ENCODE data around the gene VPS37B.

VPS37B gene

GRCh38 chr12:122888232-122888752 lies 7.6 kb downstream of the VPS37B start (continued):
- no peak for TF ChIP-seq ZNF148 (tag by site-specific recombination; IDR thresholded peaks at IDR 0.05; ENCODE audit: borderline replicate concordance)
- TF ChIP-seq ZBTB17 (tag by site-specific recombination; IDR thresholded peaks at IDR 0.05): peak; percentile 86
- peak; percentile 45 for TF ChIP-seq ZNF341 (tag by site-specific recombination; IDR thresholded peaks at IDR 0.05; ENCODE audit: low read depth)
- TF ChIP-seq SCRT1 (tag by site-specific recombination; IDR thresholded peaks at IDR 0.05; ENCODE audit: borderline replicate concordance): peak; percentile 57; the same call in 1 of the 2 replicates
- no peak for TF ChIP-seq ZNF211 (tag by site-specific recombination; IDR thresholded peaks at IDR 0.05; ENCODE audit: low read depth)
- TF ChIP-seq ZNF792 (tag by site-specific recombination; IDR thresholded peaks at IDR 0.05): peak; percentile 54; the same call in 1 of the 2 replicates
- peak; percentile 65 for TF ChIP-seq ZIC2 (tag by site-specific recombination; IDR thresholded peaks at IDR 0.05)

- TF ChIP-seq ZNF629 (tag by site-specific recombination; IDR thresholded peaks at IDR 0.05) (no peak), ZNF202 (tag by site-specific recombination; IDR thresholded peaks at IDR 0.05; ENCODE audit: borderline replicate concordance) (no peak), ZBTB10 (tag by site-specific recombination; IDR thresholded peaks at IDR 0.05) (no peak), ZNF221 (tag by site-specific recombination; IDR thresholded peaks at IDR 0.05; ENCODE audit: borderline replicate concordance) (no peak), KLF8 (tag by site-specific recombination; IDR thresholded peaks at IDR 0.05) (no peak)
- ChIA-PET POLR2A (interaction anchor here (0.6 to 1.1 kb wide), 3 partner anchors 54 to 824 kb away, joined by 3 to 6 read pairs (median 4); partner anchors contain the start of gene ATP6V0A2), CTCF (interaction anchor here (0.7 to 1.2 kb wide), 2 partner anchors 27 to 142 kb away, joined by 3 to 5 read pairs; no protein-coding TSS in a partner anchor)
- peaks cover 31% of the 10 kb centered on the region for H3K4me1 ChIP-seq (ENCODE audit: control insufficient read depth, insufficient read depth, low read length)
- H3K36me3 ChIP-seq (ENCODE audit: control insufficient read depth in 2 of 2, insufficient read depth in 1 of 2, low read length in 2 of 2): no peaks in the 10 kb centered on the region
- H3K4me3 ChIP-seq (ENCODE audit: low read depth, low read length): no peak overlapping the region
- H3K27ac ChIP-seq (ENCODE audit: extremely low read depth, low read depth, low read length): no peak overlapping the region; the same call in 1 of the 2 replicates
- H3K9me3 ChIP-seq (ENCODE audit: control insufficient read depth, insufficient read depth, low read depth, low read length): no peaks in the 10 kb centered on the region
These were observed 8.1 kb downstream of the VPS37B start for GRCh38 chr12:122887819-122888212.

GRCh38 chr12:122886851-122887818 lies 8.8 kb downstream of the VPS37B start:
- H3K36me3 ChIP-seq (ENCODE audit: control insufficient read depth in 2 of 2, insufficient read depth in 1 of 2, low read length in 2 of 2): no peaks in the 10 kb centered on the region
- H3K9me3 ChIP-seq (ENCODE audit: control insufficient read depth, insufficient read depth, low read depth, low read length): no peaks in the 10 kb centered on the region
- ChIA-PET CTCF (interaction anchor here (0.7 to 1.2 kb wide), 5 partner anchors 8 to 142 kb away, joined by 3 to 5 read pairs (median 3); partner anchors contain the start of gene VPS37B), POLR2A (interaction anchor here (0.6 kb wide), 1 partner anchor 825 kb away, joined by 4 read pairs; the partner anchor contains the start of gene ATP6V0A2)
- H3K27ac ChIP-seq (ENCODE audit: extremely low read depth, low read depth, low read length): no peak overlapping the region; the same call in 1 of the 2 replicates
- H3K4me1 ChIP-seq (ENCODE audit: control insufficient read depth, insufficient read depth, low read length): peaks cover 27% of the 10 kb centered on the region
- H3K4me3 ChIP-seq (ENCODE audit: low read depth, low read length): no peak overlapping the region; the same call in 1 of the 2 replicates
- peak; percentile 25; the same call in 1 of the 2 replicates for TF ChIP-seq SP3 (tag by site-specific recombination; IDR thresholded peaks at IDR 0.05)
- TF ChIP-seq, protein P1, sequence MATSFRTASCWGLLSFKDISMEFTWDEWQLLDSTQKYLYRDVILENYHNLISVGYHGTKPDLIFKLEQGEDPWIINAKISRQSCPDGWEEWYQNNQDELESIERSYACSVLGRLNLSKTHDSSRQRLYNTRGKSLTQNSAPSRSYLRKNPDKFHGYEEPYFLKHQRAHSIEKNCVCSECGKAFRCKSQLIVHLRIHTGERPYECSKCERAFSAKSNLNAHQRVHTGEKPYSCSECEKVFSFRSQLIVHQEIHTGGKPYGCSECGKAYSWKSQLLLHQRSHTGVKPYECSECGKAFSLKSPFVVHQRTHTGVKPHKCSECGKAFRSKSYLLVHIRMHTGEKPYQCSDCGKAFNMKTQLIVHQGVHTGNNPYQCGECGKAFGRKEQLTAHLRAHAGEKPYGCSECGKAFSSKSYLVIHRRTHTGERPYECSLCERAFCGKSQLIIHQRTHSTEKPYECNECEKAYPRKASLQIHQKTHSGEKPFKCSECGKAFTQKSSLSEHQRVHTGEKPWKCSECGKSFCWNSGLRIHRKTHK (tag by site-specific recombination; IDR thresholded peaks at IDR 0.05): no peak
- TF ChIP-seq ZNF560 (tag by site-specific recombination; IDR thresholded peaks at IDR 0.05; ENCODE audit: borderline replicate concordance): no peak
- TF ChIP-seq ZNF140 (tag by site-specific recombination; IDR thresholded peaks at IDR 0.05): no peak
- TF ChIP-seq OSR2 (tag by site-specific recombination; IDR thresholded peaks at IDR 0.05): peak; percentile 72
- TF ChIP-seq, protein P2, sequence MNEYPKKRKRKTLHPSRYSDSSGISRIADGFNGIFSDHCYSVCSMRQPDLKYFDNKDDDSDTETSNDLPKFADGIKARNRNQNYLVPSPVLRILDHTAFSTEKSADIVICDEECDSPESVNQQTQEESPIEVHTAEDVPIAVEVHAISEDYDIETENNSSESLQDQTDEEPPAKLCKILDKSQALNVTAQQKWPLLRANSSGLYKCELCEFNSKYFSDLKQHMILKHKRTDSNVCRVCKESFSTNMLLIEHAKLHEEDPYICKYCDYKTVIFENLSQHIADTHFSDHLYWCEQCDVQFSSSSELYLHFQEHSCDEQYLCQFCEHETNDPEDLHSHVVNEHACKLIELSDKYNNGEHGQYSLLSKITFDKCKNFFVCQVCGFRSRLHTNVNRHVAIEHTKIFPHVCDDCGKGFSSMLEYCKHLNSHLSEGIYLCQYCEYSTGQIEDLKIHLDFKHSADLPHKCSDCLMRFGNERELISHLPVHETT (tag by site-specific recombination; IDR thresholded peaks at IDR 0.05): no peak
- TF ChIP-seq SCRT2 (tag by site-specific recombination; IDR thresholded peaks at IDR 0.05): peak; percentile 82
- no peak for TF ChIP-seq ZNF510 (tag by site-specific recombination; IDR thresholded peaks at IDR 0.05; ENCODE audit: insufficient replicate concordance)
- TF ChIP-seq ZNF423 (tag by site-specific recombination; IDR thresholded peaks at IDR 0.05): no peak
- no peak for TF ChIP-seq ZNF214 (tag by site-specific recombination; IDR thresholded peaks at IDR 0.05; ENCODE audit: borderline replicate concordance)
- peak; percentile 36 for TF ChIP-seq ZFHX2 (tag by site-specific recombination; conservative IDR thresholded peaks at IDR 0.05)

Data from HEK293 (cell line).